Measurements from ENCODE around the gene XPR1.

XPR1 gene

DNA sequence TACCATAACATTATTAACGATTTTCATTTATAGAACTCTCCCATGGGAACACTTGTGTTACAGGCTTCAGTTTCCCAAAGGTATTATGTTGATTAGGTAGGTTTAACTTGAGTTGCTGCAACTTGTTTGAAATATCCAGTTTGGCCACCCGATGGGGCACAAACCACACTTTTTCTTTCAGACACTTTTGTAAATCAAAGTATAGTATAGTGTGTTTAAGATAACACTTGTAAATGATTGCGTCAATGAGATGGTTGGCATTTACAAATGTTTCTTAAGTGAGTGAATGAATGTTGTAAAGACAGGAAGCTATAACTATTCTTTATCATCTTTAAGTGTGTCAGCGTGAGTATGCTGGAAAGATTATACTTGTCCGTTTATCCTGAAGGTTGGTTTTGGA, 4.3 kb downstream of the XPR1 start:
- Histone ChIP-seq H4K20me1 (ENCODE audit: low read depth, low read length) (0 out of 2 replicates have a peak, but pooled peaks cover 5% of the 10 kb centered on the region), H3K9ac (ENCODE audit: low read length) (no peak overlapping the region), H3F3A (ENCODE audit: insufficient read depth) (no peaks in the 10 kb centered on the region), H3K27ac (ENCODE audit: low read depth, low read length) (no peak overlapping the region), H3K4me2 (ENCODE audit: low read depth, low read length, poor library complexity, severe bottlenecking) (no peak overlapping the region), H3K36me3 (ENCODE audit: low read length) (no peaks in the 10 kb centered on the region), H3K4me3 (ENCODE audit: insufficient read depth, low read length, poor library complexity, severe bottlenecking) (no peak overlapping the region), H3K79me2 (ENCODE audit: insufficient read depth, low read length) (peaks cover 22% of the 10 kb centered on the region; the same call in 1 of the 2 replicates), H3K27me3 (ENCODE audit: low read length) (no peaks in the 10 kb centered on the region), H3K9me3 (ENCODE audit: insufficient read depth, low read length) (no peaks in the 10 kb centered on the region), H2AFZ (ENCODE audit: low read depth, low read length, severe bottlenecking) (no peak overlapping the region), H3K9me2 (replicated peaks; ENCODE audit: insufficient read depth, low read length) (no peaks in the 10 kb centered on the region)
- no peak for TF ChIP-seq EZH2phosphoT487 (conservative IDR thresholded peaks at IDR 0.05; ENCODE audit: low read length)
- TF ChIP-seq, protein P1, sequence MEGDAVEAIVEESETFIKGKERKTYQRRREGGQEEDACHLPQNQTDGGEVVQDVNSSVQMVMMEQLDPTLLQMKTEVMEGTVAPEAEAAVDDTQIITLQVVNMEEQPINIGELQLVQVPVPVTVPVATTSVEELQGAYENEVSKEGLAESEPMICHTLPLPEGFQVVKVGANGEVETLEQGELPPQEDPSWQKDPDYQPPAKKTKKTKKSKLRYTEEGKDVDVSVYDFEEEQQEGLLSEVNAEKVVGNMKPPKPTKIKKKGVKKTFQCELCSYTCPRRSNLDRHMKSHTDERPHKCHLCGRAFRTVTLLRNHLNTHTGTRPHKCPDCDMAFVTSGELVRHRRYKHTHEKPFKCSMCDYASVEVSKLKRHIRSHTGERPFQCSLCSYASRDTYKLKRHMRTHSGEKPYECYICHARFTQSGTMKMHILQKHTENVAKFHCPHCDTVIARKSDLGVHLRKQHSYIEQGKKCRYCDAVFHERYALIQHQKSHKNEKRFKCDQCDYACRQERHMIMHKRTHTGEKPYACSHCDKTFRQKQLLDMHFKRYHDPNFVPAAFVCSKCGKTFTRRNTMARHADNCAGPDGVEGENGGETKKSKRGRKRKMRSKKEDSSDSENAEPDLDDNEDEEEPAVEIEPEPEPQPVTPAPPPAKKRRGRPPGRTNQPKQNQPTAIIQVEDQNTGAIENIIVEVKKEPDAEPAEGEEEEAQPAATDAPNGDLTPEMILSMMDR (IDR thresholded peaks at IDR 0.05; ENCODE audit: insufficient read depth, low read length, poor library complexity, severe bottlenecking): no peak

DNA sequence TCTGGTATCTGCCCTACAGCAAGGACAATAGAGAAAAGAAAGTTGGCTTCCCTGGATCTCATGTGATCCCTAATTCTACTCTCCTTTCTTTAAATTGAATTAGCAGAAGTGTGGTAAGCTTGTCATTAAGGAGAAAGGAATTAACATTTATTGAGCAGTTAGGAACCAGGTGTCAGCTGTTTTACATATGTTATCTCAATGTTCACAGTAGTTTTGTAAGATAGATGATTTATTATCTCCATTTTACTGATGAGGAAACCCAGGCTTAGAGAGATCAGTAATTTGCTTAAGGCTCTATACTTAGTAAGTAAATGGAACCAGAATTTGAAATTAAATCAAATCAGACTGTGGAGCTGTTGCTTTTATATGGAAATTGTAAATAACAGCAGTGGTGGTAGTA, 8.0 kb downstream of the XPR1 start:
- TF ChIP-seq, protein P1 (IDR thresholded peaks at IDR 0.05; ENCODE audit: insufficient read depth, low read length, poor library complexity, severe bottlenecking): no peak
- TF ChIP-seq EZH2phosphoT487 (conservative IDR thresholded peaks at IDR 0.05; ENCODE audit: low read length): no peak
- H3K4me2 ChIP-seq (ENCODE audit: low read depth, low read length, poor library complexity, severe bottlenecking): no peak overlapping the region

DNA sequence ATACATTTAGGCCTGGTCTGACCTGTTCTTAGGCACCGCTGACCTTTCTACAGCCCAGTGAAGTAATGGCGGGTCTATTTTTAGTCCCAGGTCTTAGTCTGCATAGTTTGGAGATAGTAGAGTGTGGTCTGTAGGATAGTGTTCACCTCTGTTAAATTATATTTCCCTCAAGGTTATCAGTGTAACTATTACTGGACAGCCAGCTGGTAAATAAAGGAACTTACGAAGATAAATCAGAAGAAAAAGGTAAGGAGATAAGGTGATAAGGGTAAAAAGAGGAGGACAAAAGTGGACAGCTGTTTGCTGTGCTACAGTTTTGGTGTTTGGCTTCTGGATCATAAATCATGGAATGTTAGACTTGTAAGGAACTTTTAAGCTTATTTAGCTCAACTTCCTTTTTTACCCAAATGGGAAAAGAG, 8.7 kb downstream of the XPR1 start:
- H3K27ac ChIP-seq (ENCODE audit: low read depth, low read length): no peak overlapping the region
- H3K79me2 ChIP-seq (ENCODE audit: insufficient read depth, low read length): peaks cover 8% of the 10 kb centered on the region; the same call in 1 of the 2 replicates
- H3K9me3 ChIP-seq (ENCODE audit: insufficient read depth, low read length): no peaks in the 10 kb centered on the region

More for the DNA sequence above, 8.0 kb downstream of the XPR1 start:
- Histone ChIP-seq H2AFZ (ENCODE audit: low read depth, low read length, severe bottlenecking) (no peak overlapping the region), H3K36me3 (ENCODE audit: low read length) (no peaks in the 10 kb centered on the region), H3K9me2 (replicated peaks; ENCODE audit: insufficient read depth, low read length) (no peaks in the 10 kb centered on the region), H3K4me3 (ENCODE audit: insufficient read depth, low read length, poor library complexity, severe bottlenecking) (no peak overlapping the region), H3K27me3 (ENCODE audit: low read length) (no peaks in the 10 kb centered on the region), H4K20me1 (ENCODE audit: low read depth, low read length) (peaks cover 6% of the 10 kb centered on the region; the same call in 1 of the 2 replicates), H3K27ac (ENCODE audit: low read depth, low read length) (no peak overlapping the region), H3K9ac (ENCODE audit: low read length) (no peak overlapping the region), H3K9me3 (ENCODE audit: insufficient read depth, low read length) (no peaks in the 10 kb centered on the region), H3F3A (ENCODE audit: insufficient read depth) (no peaks in the 10 kb centered on the region), H3K79me2 (ENCODE audit: insufficient read depth, low read length) (peaks cover 11% of the 10 kb centered on the region; the same call in 1 of the 2 replicates)

More for the DNA sequence above, 8.7 kb downstream of the XPR1 start:
- no peaks in the 10 kb centered on the region for H3K36me3 ChIP-seq (ENCODE audit: low read length)
- TF ChIP-seq, protein P1 (IDR thresholded peaks at IDR 0.05; ENCODE audit: insufficient read depth, low read length, poor library complexity, severe bottlenecking): no peak
- TF ChIP-seq EZH2phosphoT487 (conservative IDR thresholded peaks at IDR 0.05; ENCODE audit: low read length): no peak
- no peak overlapping the region for H3K4me3 ChIP-seq (ENCODE audit: insufficient read depth, low read length, poor library complexity, severe bottlenecking)
- H3F3A ChIP-seq (ENCODE audit: insufficient read depth): no peaks in the 10 kb centered on the region
- H2AFZ ChIP-seq (ENCODE audit: low read depth, low read length, severe bottlenecking): no peak overlapping the region
- H4K20me1 ChIP-seq (ENCODE audit: low read depth, low read length): peaks cover 6% of the 10 kb centered on the region; the same call in 1 of the 2 replicates
- H3K27me3 ChIP-seq (ENCODE audit: low read length): no peaks in the 10 kb centered on the region
- H3K9me2 ChIP-seq (replicated peaks; ENCODE audit: insufficient read depth, low read length): no peaks in the 10 kb centered on the region
- no peak overlapping the region for H3K9ac ChIP-seq (ENCODE audit: low read length)
- H3K4me2 ChIP-seq (ENCODE audit: low read depth, low read length, poor library complexity, severe bottlenecking): no peak overlapping the region
